AG09319 (cell line): Measurements from ENCODE around the gene BTBD18.
A peak's percentile ranks its signal among the peaks of the same experiment; 100 is the strongest.

ENCODE experiments used
- DNase-seq: peaks from one replicate; pipeline ENCODE4 v3.0.0-alpha.2; 2010; ENCODE audit warnings: low read depth; ENCODE audit errors: extremely low read depth
- CTCF ChIP-seq: IDR thresholded peaks from 2 replicates; pipeline ENCODE4 v1.5.1; 2011; ENCODE audit warnings: low read depth, mild to moderate bottlenecking, inconsistent platforms, low read length, moderate library complexity

The BTBD18 gene

GRCh38 chr11:57781529-57781943 is 29.9 kb upstream of the BTBD18 start:
- DNase-seq = no peak
- no peak for TF ChIP-seq CTCF

GRCh38 chr11:57779276-57779675 is 27.7 kb upstream of the BTBD18 start:
- TF ChIP-seq CTCF = no peak; the same call in 1 of the 2 replicates
- peak; percentile 30 for DNase-seq

- no peak for TF ChIP-seq CTCF
- DNase-seq = peak; percentile 95
Observed at GRCh38 chr11:57778318-57779037, 26.9 kb upstream of the BTBD18 start.

DNA sequence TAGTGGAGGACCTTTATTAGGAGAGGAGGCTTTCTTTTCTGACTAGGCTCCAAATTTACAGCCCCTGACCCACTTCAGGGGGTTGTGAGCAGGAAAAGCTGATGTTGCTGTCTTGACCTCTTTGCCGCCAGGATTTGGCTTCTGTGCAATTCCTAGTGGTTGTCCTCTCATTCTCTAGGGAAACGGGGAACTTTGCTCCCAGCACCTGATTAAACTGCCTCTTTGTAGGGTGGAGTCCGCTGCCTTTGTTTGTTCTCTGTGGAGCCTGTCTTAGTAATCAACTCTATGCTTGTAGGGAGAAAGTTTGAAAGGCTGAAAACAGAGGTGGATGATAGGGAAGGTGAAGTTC is 26.3 kb upstream of the BTBD18 start:
- no peak for DNase-seq
- TF ChIP-seq CTCF = no peak

DNA sequence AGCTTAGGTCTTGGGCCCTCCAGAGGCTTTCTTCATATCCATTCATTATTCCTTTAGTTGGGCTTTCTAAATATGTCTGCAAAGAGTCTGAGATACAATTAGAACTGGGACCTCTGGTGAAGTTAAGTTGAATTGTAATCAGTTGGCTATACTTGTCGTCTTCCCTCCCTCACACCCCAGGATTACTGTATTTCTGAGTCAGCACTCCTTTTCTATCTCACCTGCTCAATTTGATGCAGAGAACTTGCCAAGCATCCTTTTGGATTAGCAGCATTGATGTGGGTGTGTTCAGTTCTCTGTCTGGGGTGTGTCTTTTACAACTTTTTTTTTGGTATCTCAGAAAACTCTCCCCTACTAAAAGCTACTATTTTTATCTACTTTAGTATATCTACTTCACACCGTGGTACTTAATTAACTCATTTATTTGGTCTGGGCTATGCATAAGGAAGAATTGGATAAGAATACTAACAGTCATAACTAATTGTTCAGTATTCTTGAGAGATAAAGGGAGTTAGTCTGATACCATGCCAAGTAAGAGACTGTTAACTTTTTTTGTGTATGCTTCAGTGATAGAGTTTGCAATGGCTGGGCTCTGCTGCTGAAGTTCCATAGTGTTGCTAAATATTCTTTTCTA is 25.1 kb upstream of the BTBD18 start:
- TF ChIP-seq CTCF = no peak
- no peak for DNase-seq

DNA sequence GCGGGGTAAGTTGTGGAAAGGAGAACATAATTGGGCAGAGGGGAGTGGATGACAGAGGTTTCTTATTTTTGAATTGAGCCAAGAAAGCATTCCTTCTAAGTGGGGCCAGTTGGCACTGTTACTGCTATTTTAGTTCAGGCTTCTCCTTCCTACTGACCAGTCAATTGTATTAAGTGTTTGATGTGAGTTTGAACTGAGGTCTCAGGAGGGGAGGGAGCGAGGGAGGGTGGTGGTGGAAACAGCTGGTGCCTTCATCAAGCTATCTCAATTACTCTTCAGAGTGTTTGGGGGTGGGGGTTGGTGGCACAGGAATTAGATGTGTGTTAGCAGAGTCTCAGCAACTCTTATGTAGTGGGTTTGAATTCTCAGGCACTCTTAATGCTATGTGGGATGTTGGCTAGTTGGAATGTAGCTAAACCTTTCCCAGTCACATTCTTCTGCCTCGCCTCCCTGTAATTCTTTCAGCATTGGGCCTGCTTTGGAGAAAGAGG is 24.5 kb upstream of the BTBD18 start:
- no peak for DNase-seq

More for the DNA sequence above, 24.5 kb upstream of the BTBD18 start:
- no peak for TF ChIP-seq CTCF
